ENCODE measurements around the gene KIAA1549.

DNA sequence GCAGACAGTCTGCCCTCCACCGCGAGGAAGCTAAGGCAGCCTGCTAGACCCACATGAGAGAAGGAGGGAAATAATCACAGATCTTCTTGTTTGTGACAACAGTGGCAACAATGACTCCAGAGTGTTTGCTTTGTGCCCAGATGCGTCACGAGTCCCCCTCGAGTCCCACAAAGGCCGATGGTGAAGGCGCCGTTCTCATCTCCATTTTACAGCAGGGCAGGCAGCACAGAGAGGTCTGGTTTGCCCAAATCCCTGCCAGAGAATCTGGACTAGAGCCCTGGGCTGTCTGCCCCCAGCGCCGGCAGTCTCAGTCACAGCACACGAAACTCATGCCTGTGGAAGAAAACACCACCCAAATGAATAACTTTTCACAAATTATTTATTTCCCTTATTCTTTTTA lies 38.1 kb downstream of the KIAA1549 start:
- TF ChIP-seq CTCF (conservative IDR thresholded peaks at IDR 0.05 in 1 of 2, IDR thresholded peaks at IDR 0.05 in 1 of 2; ENCODE audit: extremely low read depth in 1 of 2, insufficient read depth in 1 of 2, low read depth in 1 of 2, low read length in 2 of 2) (no peak), EZH2 (IDR thresholded peaks at IDR 0.05; ENCODE audit: borderline replicate concordance, low read length) (no peak)
